HepG2 (cell line): ENCODE measurements around the gene DAAM2. TPM values are rescaled to one million over a fixed set of nuclear protein-coding genes. Genes with fewer than 3 reads are reported as not detected.

Experiments used
- ATAC-seq: fragments of 200-7000 bp; cut with Tn5 transposase; 3 replicates; pipeline ENCODE4 v1.9.1; 2020; ENCODE audit warnings: mild to moderate bottlenecking, moderate library complexity
- BruUV-seq: library from RNA; stranded (reverse); fragments of 400-500 nt; replicated peaks from 2 replicates; lab custom pipeline; 2021; lab: Mats Ljungman, UMichigan
- CTCF ChIA-PET: fragments of 300-600 bp; formaldehyde crosslinking; extraction: SDS; loops from one replicate; lab custom pipeline; 2021; ENCODE audit warnings: low total read pairs, inconsistent platforms, low intra/inter-chr PET ratio; lab: Yijun Ruan, JAX
- POLR2A ChIA-PET: fragments of 350-600 bp; sonication (Branson Sonifier 250); formaldehyde crosslinking; loops from one replicate; lab custom pipeline; 2020; ENCODE audit warnings: antibody characterized with exemption, inconsistent platforms; lab: Yijun Ruan, JAX
- DNase-seq: peaks from one replicate; pipeline ENCODE4 v3.0.0-alpha.2; 2015; ENCODE audit warnings: low spot score
- FAIRE-seq: peaks from 3 replicates; lab custom pipeline; 2011; peaks lifted over from hg19 to GRCh38; lab: Jason Lieb, UNC
- H2AFZ ChIP-seq: one replicate; pipeline ENCODE4 v1.6.1; 2011; ENCODE audit warnings: low read length, inconsistent platforms
- H3K27ac ChIP-seq: fragments of 300-600 bp; 3 replicates; pipeline ENCODE4 v1.8.0; 2011; ENCODE audit warnings: mixed run types, mild to moderate bottlenecking, mixed read lengths, low read length, inconsistent platforms; ENCODE audit not compliant: insufficient read depth; ENCODE audit errors: extremely low read length
- H3K27me3 ChIP-seq, 2 experiments: fragments of 200-600 bp in 1 of 2; 2 replicates in 1 of 2; 3 replicates in 1 of 2; pipeline versions ENCODE4 v1.6.0 to v1.8.0; 2011; ENCODE audit warnings: low read length in 2 of 2, mild to moderate bottlenecking in 2 of 2, moderate library complexity in 2 of 2, inconsistent platforms in 1 of 2; ENCODE audit not compliant: insufficient read depth in 2 of 2, control insufficient read depth in 1 of 2
- H3K36me3 ChIP-seq, 2 experiments: fragments of 200-600 bp in 1 of 2; replicated peaks in 1 of 2; 2 replicates in 1 of 2; 3 replicates in 1 of 2; pipeline versions ENCODE4 v1.5.1 to v1.8.0; 2011; ENCODE audit warnings: low read length in 2 of 2, inconsistent platforms in 1 of 2; ENCODE audit not compliant: insufficient read depth in 2 of 2, control insufficient read depth in 1 of 2
- H3K4me1 ChIP-seq: 2 replicates; pipeline ENCODE4 v1.5.1; 2012; ENCODE audit warnings: low read length, inconsistent platforms; ENCODE audit not compliant: insufficient read depth
- H3K4me2 ChIP-seq: 2 replicates; pipeline ENCODE4 v1.6.0; 2011; ENCODE audit warnings: low read depth, low read length, inconsistent platforms
- H3K4me3 ChIP-seq, 3 experiments: fragments of 200-600 bp in 1 of 3; sonication (generic), shearing (Covaris generic) in 1 of 3; replicated peaks in 1 of 3; 2 replicates each; pipeline ENCODE4 v1.5.1; 2011 to 2016; ENCODE audit warnings: low read length in 3 of 3, inconsistent platforms in 2 of 3, low read depth in 2 of 3, mild to moderate bottlenecking in 2 of 3, control low read depth in 1 of 3, mixed read lengths in 1 of 3; ENCODE audit not compliant: insufficient read depth in 1 of 3
- H3K79me2 ChIP-seq: one replicate; pipeline ENCODE4 v1.6.1; 2011; ENCODE audit warnings: low read length, inconsistent platforms; ENCODE audit not compliant: insufficient read depth
- H3K9ac ChIP-seq: 2 replicates; pipeline ENCODE4 v1.6.0; 2011; ENCODE audit warnings: mild to moderate bottlenecking, low read depth, low read length, inconsistent platforms; ENCODE audit not compliant: insufficient read depth
- H3K9me3 ChIP-seq: 2 replicates; pipeline ENCODE4 v1.5.1; 2012; ENCODE audit warnings: mild to moderate bottlenecking, low read length
- H4K20me1 ChIP-seq: 2 replicates; pipeline ENCODE4 v1.6.0; 2011; ENCODE audit warnings: inconsistent platforms, mild to moderate bottlenecking, low read length, moderate library complexity; ENCODE audit not compliant: insufficient read depth
- ATF7-NPFF ChIP-seq: sonication (generic); formaldehyde crosslinking; IDR thresholded peaks from 2 replicates; pipeline ENCODE4 v1.8.1; 2023; ENCODE audit warnings: mild to moderate bottlenecking, low read depth, missing genetic modification reagents, moderate library complexity
- HIVEP1 ChIP-seq: sonication (generic); formaldehyde crosslinking; IDR thresholded peaks from 2 replicates; pipeline ENCODE4 v1.4.0; 2020; ENCODE audit warnings: mild to moderate bottlenecking, missing genetic modification reagents
- PAWR ChIP-seq: sonication (generic); formaldehyde crosslinking; IDR thresholded peaks from 2 replicates; pipeline ENCODE4 v1.4.0; 2020; ENCODE audit warnings: missing genetic modification reagents, mild to moderate bottlenecking, borderline replicate concordance
- RARA ChIP-seq: IDR thresholded peaks from 2 replicates; pipeline ENCODE4 v1.6.1; 2016; ENCODE audit warnings: missing genetic modification reagents, missing compliant biosample characterization
- ZNF253 ChIP-seq: sonication (generic); formaldehyde crosslinking; IDR thresholded peaks from 2 replicates; pipeline ENCODE4 v1.8.0; 2022; ENCODE audit warnings: mild to moderate bottlenecking, missing genetic modification reagents, borderline replicate concordance
- ZNF784 ChIP-seq: sonication (generic); formaldehyde crosslinking; IDR thresholded peaks from 2 replicates; pipeline ENCODE4 v1.5.1; 2020; ENCODE audit warnings: missing genetic modification reagents, mild to moderate bottlenecking, borderline replicate concordance
- WGBS: methylation state at CpG from one replicate; pipeline ENCODE4 v1.1.6; 2017; ENCODE audit warnings: low lambda C conversion rate; 5-methylcytosine and 5-hydroxymethylcytosine counted together
- in situ Hi-C: cut with HindIII; loops from 2 replicates; pipeline ENCODE4 v1.10.0; 2017; ENCODE audit warnings: low pct_unique_long_range_greater_than_20kb; ENCODE audit not compliant: extremely low pct_ligation_motif_present
- intact Hi-C: fragments of 100-400 bp; cut with micrococcal nuclease; formaldehyde crosslinking; loops from one replicate; pipeline ENCODE4 v1.10.0; 2022; ENCODE audit not compliant: unreplicated experiment
- polyA plus RNA-seq, 8 experiments: library from polyadenylated mRNA; depleted of rRNA in 3 of 8; stranded (reverse) in 7 of 8; unstranded in 1 of 8; fragments of >200 nt; fragmentation: Illumina TruSeq in 4 of 8; extraction: Trizol in 4 of 8; gene quantifications; 2 replicates each; pipeline versions ENCODE4 v1.2.1 to v1.2.3, GENCODE V29; 2011 to 2016; ENCODE audit warnings: low read depth in 4 of 8, missing spikeins in 1 of 8, mixed read lengths in 1 of 8; ENCODE audit not compliant: insufficient read depth in 1 of 8
- total RNA-seq, 5 experiments: library from RNA; depleted of rRNA; stranded (reverse); fragments of >200 nt; fragmentation: Illumina TruSeq; extraction: Trizol; gene quantifications; 2 replicates each; pipeline ENCODE4 v1.2.3, GENCODE V29; 2016; ENCODE audit warnings: low read depth in 1 of 5
- TF ChIP-seq, protein P1 (sequence below): sonication (generic); formaldehyde crosslinking; IDR thresholded peaks from 2 replicates; pipeline ENCODE4 v1.4.0; 2020; ENCODE audit warnings: low read depth, missing genetic modification reagents

The DAAM2 gene
- total and polyA plus RNA-seq, 2 of the 13 experiments (the other 11 are each of a cell fraction or from before 2014, with no cell fraction given) = 0.01 TPM; not detected in 1

GRCh38 chr6:39929039-39929732 is 137.0 kb downstream of the DAAM2 start:
- intact Hi-C loops = no loop called here
- no peaks in the 10 kb centered on the region for H4K20me1 ChIP-seq
- no TSS peak for BruUV-seq
- DNase-seq = no peak
- no peaks in the 10 kb centered on the region for H3K9me3 ChIP-seq
- WGBS = 85% methylated on average over 9 of the region's 9 CpGs
- no peak for ATAC-seq
- peaks cover 29% of the 10 kb centered on the region for H3K4me1 ChIP-seq
- no peaks in the 10 kb centered on the region for H3K79me2 ChIP-seq
- no peak overlapping the region for H3K4me3 ChIP-seq
- FAIRE-seq = no peak
- H3K9ac ChIP-seq = no peak overlapping the region
- H3K27ac ChIP-seq = no peak overlapping the region
- no peaks in the 10 kb centered on the region for H3K27me3 ChIP-seq
- no peak overlapping the region for H2AFZ ChIP-seq
- ChIA-PET CTCF (no interaction called here), POLR2A (no interaction called here)
- no peak overlapping the region for H3K4me2 ChIP-seq
- in situ Hi-C loops = no loop called here
- H3K36me3 ChIP-seq = peaks cover 4 to 10% of the 10 kb centered on the region in 2 experiments; a peak in 3 of 5 replicates
- no peak for TF ChIP-seq ATF7-NPFF (CRISPR knock-in tag)
- no peak for TF ChIP-seq ZNF784 (CRISPR knock-in tag)
- TF ChIP-seq ZNF253 = no peak
- no peak for TF ChIP-seq HIVEP1
- no peak for TF ChIP-seq RARA
- TF ChIP-seq, protein P1, sequence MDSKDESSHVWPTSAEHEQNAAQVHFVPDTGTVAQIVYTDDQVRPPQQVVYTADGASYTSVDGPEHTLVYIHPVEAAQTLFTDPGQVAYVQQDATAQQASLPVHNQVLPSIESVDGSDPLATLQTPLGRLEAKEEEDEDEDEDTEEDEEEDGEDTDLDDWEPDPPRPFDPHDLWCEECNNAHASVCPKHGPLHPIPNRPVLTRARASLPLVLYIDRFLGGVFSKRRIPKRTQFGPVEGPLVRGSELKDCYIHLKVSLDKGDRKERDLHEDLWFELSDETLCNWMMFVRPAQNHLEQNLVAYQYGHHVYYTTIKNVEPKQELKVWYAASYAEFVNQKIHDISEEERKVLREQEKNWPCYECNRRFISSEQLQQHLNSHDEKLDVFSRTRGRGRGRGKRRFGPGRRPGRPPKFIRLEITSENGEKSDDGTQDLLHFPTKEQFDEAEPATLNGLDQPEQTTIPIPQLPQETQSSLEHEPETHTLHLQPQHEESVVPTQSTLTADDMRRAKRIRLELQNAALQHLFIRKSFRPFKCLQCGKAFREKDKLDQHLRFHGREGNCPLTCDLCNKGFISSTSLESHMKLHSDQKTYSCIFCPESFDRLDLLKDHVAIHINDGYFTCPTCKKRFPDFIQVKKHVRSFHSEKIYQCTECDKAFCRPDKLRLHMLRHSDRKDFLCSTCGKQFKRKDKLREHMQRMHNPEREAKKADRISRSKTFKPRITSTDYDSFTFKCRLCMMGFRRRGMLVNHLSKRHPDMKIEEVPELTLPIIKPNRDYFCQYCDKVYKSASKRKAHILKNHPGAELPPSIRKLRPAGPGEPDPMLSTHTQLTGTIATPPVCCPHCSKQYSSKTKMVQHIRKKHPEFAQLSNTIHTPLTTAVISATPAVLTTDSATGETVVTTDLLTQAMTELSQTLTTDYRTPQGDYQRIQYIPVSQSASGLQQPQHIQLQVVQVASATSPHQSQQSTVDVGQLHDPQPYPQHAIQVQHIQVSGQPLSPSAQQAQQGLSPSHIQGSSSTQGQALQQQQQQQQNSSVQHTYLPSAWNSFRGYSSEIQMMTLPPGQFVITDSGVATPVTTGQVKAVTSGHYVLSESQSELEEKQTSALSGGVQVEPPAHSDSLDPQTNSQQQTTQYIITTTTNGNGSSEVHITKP = no peak
- TF ChIP-seq PAWR (CRISPR knock-in tag) = no peak
